ENCODE data around the gene UBAP1. TPM values are rescaled to one million over a fixed set of nuclear protein-coding genes. Genes with fewer than 3 reads are reported as not detected.

Gene UBAP1
- total RNA-seq, 1 experiment from 2014 or later, result 30.8 TPM

DNA sequence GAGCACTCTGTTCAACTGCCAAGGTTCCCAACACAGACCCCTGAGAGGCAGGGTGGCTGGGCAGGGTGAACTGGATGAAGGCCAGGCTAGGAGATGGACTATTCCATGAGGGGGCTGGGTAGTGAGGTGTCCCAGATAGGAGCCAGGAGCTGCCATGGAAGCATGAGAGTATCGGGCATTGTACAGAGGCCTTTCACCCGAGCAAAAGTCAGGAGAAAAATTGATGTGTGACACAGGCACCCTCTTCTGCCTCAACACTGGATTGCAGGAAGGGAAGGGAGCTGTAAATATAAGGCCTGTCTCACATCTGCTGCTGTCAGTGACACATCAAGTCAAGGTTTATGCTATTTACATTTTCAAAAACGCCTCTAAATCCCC, 74.6 kb downstream of the UBAP1 start:
- intact Hi-C loops (cut with micrococcal nuclease), result loop anchor here (2.0 to 10.0 kb wide), 3 partner anchors 126 to 351 kb away; partner anchors contain the start of gene DCAF12
- H3K9ac ChIP-seq (ENCODE audit: low read length), result no peak overlapping the region
- TF ChIP-seq POLR2AphosphoS5 (IDR thresholded peaks at IDR 0.05; ENCODE audit: low read depth, low read length) (no peak), RAD21 (IDR thresholded peaks at IDR 0.05; ENCODE audit: low read depth) (0 out of 2 replicates have a peak, but pooled peaks have one; percentile 4)
- no TSS peak for BruUV-seq (replicated peaks)
- POLR2A ChIA-PET, result no interaction called here
- ATAC-seq, result peak; percentile 17; the same call in 1 of the 2 replicates
- H3K4me2 ChIP-seq (ENCODE audit: low read length), result no peak overlapping the region
- H3K4me3 ChIP-seq (replicated peaks in 1 of 2; ENCODE audit: low read depth in 1 of 2, low read length in 2 of 2), result no peak overlapping the region
- no peaks in the 10 kb centered on the region for H3K27me3 ChIP-seq (ENCODE audit: insufficient read depth, low read length)
- RAD21 ChIA-PET (ENCODE audit: low non-redundant PET in 1 of 2, low total read pairs in 2 of 2, uncharacterized antibody in 2 of 2, unreplicated experiment in 2 of 2), result interaction anchor here in 1 of 2 experiments (0.7 kb wide), 1 partner anchor 127 kb away, joined by 3 read pairs; the partner anchor contains the start of gene DCAF12
- peaks cover 10 to 24% of the 10 kb centered on the region in 2 experiments for H3K36me3 ChIP-seq (ENCODE audit: control insufficient read depth in 1 of 2, insufficient read depth in 2 of 2, low read length in 2 of 2)
- peaks cover 4% of the 10 kb centered on the region; the same call in 1 of the 2 replicates for H3K79me2 ChIP-seq (ENCODE audit: insufficient read depth, low read length)
- no peaks in the 10 kb centered on the region for H3K9me2 ChIP-seq (ENCODE audit: insufficient read depth)
- H3K4me1 ChIP-seq (ENCODE audit: control insufficient read depth in 1 of 2, insufficient read depth in 2 of 2, low read length in 2 of 2), result peaks cover 0 to 26% of the 10 kb centered on the region in 2 experiments; a peak in 2 of 4 replicates
- CTCF ChIA-PET, result interaction anchor here (0.6 to 2.7 kb wide), 11 partner anchors 12 to 629 kb away, joined by 3 to 14 read pairs (median 4); no protein-coding TSS in a partner anchor
- H3K9me3 ChIP-seq (ENCODE audit: control insufficient read depth in 1 of 2, insufficient read depth in 1 of 2, low read depth in 1 of 2, low read length in 2 of 2), result no peaks in the 10 kb centered on the region
- no peak overlapping the region for H2AFZ ChIP-seq (ENCODE audit: low read depth, low read length, poor library complexity, severe bottlenecking)
- no peak overlapping the region for H3K27ac ChIP-seq (ENCODE audit: low read depth, low read length)
- no peak for DNase-seq (ENCODE audit: low read depth, low spot score)
- H4K20me1 ChIP-seq (ENCODE audit: insufficient read depth), result no peaks in the 10 kb centered on the region

DNA sequence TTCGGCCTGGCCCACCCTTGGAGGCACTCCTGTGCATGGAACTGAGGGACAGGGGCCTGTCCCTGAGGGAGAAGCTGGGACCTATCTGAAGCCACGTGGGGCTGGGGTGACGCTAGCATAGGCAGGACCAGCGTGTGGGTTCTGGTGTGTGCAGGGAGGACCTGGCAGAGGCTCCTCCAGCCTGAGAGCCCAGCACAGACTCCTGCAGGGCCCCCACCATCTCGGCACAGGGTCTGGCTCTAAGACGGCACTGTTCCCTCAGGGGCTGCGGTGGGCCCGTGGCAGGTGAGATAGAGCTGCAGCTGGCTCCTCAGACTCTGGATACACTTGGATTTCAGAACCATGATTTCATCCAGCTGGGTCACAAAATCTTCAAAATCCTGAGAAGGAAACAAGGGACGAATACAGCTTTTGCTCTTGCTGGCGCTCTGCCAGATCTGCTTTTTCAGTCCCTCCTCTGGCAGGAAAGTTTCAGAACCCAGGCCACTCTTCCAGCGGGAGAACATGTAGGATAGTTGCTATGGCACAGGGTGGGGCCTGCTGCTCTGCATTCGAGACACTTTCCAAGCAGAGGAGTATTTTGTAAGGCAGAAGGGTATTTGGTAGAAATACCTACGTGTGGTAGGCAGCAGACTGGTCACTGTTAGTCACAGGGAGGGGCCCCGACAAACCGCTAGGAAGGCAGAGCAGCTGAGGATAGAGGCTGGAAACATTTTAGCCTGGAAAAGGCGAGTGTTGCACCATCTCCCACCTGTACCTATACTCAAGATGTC, 75.5 kb downstream of the UBAP1 start:
- no peaks in the 10 kb centered on the region for H3K27me3 ChIP-seq (ENCODE audit: insufficient read depth, low read length)
- no peak overlapping the region for H2AFZ ChIP-seq (ENCODE audit: low read depth, low read length, poor library complexity, severe bottlenecking)
- ChIA-PET RAD21 (ENCODE audit: low non-redundant PET in 1 of 2, low total read pairs in 2 of 2, uncharacterized antibody in 2 of 2, unreplicated experiment in 2 of 2) (interaction anchor here in 1 of 2 experiments (0.7 kb wide), 1 partner anchor 128 kb away, joined by 3 read pairs; the partner anchor contains the start of gene DCAF12), CTCF (interaction anchor here (1.0 to 2.7 kb wide), 11 partner anchors 10 to 630 kb away, joined by 3 to 14 read pairs (median 4); no protein-coding TSS in a partner anchor), POLR2A (no interaction called here)
- no peak overlapping the region; a peak in 1 of 4 replicates for H3K4me3 ChIP-seq (replicated peaks in 1 of 2; ENCODE audit: low read depth in 1 of 2, low read length in 2 of 2)
- peaks cover 14 to 23% of the 10 kb centered on the region in 2 experiments for H3K36me3 ChIP-seq (ENCODE audit: control insufficient read depth in 1 of 2, insufficient read depth in 2 of 2, low read length in 2 of 2)
- ATAC-seq (peak; percentile 47; the same call in 1 of the 2 replicates), DNase-seq (ENCODE audit: low read depth, low spot score) (peak; percentile 28)
- H3K27ac ChIP-seq (ENCODE audit: low read depth, low read length), result no peak overlapping the region
- no peaks in the 10 kb centered on the region for H3K9me2 ChIP-seq (ENCODE audit: insufficient read depth)
- H3K9me3 ChIP-seq (ENCODE audit: control insufficient read depth in 1 of 2, insufficient read depth in 1 of 2, low read depth in 1 of 2, low read length in 2 of 2), result no peaks in the 10 kb centered on the region
- intact Hi-C loops (cut with micrococcal nuclease), result loop anchor here (5.0 to 10.0 kb wide), 2 partner anchors 127 to 350 kb away; partner anchors contain the start of gene DCAF12
- peak overlapping the region; percentile 28; the same call in 1 of the 2 replicates for H3K9ac ChIP-seq (ENCODE audit: low read length)
- no TSS peak for BruUV-seq (replicated peaks)
- no peaks in the 10 kb centered on the region for H3K79me2 ChIP-seq (ENCODE audit: insufficient read depth, low read length)
- peak overlapping the region; percentile 52 for H3K4me2 ChIP-seq (ENCODE audit: low read length)
- H3K4me1 ChIP-seq (ENCODE audit: control insufficient read depth in 1 of 2, insufficient read depth in 2 of 2, low read length in 2 of 2), result peaks cover 0 to 26% of the 10 kb centered on the region in 2 experiments; a peak in 2 of 4 replicates
- no peaks in the 10 kb centered on the region for H4K20me1 ChIP-seq (ENCODE audit: insufficient read depth)
- TF ChIP-seq JUND (IDR thresholded peaks at IDR 0.05) (peak; percentile 46; the same call in 1 of the 2 replicates), CBX3 (IDR thresholded peaks at IDR 0.05; ENCODE audit: low read depth) (no peak), POLR2A (IDR thresholded peaks at IDR 0.05; ENCODE audit: borderline replicate concordance, extremely low read depth, insufficient read depth, insufficient read length) (no peak), EZH2phosphoT487 (IDR thresholded peaks at IDR 0.05; ENCODE audit: borderline replicate concordance) (no peak), CEBPB (IDR thresholded peaks at IDR 0.05; ENCODE audit: low read depth) (peak; percentile 51; the same call in 1 of the 2 replicates), ZBTB33 (IDR thresholded peaks at IDR 0.05; ENCODE audit: extremely low read depth, insufficient replicate concordance, low read length) (no peak), ZFX (IDR thresholded peaks at IDR 0.05) (no peak), POLR2AphosphoS5 (IDR thresholded peaks at IDR 0.05; ENCODE audit: low read depth, low read length) (peak; percentile 39; the same call in 1 of the 2 replicates), YY1 (IDR thresholded peaks at IDR 0.05; ENCODE audit: extremely low read depth, insufficient replicate concordance, low read depth, low read length) (no peak), EZH2 (IDR thresholded peaks at IDR 0.05) (no peak), CTCF (IDR thresholded peaks at IDR 0.05 in 2 of 3, conservative IDR thresholded peaks at IDR 0.05 in 1 of 3; ENCODE audit: borderline replicate concordance in 1 of 3, insufficient read depth in 1 of 3, low read depth in 2 of 3, low read length in 2 of 3) (no peak)
- TF ChIP-seq, protein P1, sequence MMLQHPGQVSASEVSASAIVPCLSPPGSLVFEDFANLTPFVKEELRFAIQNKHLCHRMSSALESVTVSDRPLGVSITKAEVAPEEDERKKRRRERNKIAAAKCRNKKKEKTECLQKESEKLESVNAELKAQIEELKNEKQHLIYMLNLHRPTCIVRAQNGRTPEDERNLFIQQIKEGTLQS (IDR thresholded peaks at IDR 0.05), result no peak

Data from HCT116 (cell line).